HepG2 (cell line): ENCODE results near the gene WIPF3. TPM values are rescaled to one million over a fixed set of nuclear protein-coding genes. Genes with fewer than 3 reads are reported as not detected.

Experiments used
- ATAC-seq: fragments of 200-7000 bp; cut with Tn5 transposase; 3 replicates; pipeline ENCODE4 v1.9.1; 2020; ENCODE audit warnings: mild to moderate bottlenecking, moderate library complexity
- BruUV-seq: library from RNA; stranded (reverse); fragments of 400-500 nt; replicated peaks from 2 replicates; lab custom pipeline; 2021; lab: Mats Ljungman, UMichigan
- CTCF ChIA-PET: fragments of 300-600 bp; formaldehyde crosslinking; extraction: SDS; loops from one replicate; lab custom pipeline; 2021; ENCODE audit warnings: low total read pairs, inconsistent platforms, low intra/inter-chr PET ratio; lab: Yijun Ruan, JAX
- POLR2A ChIA-PET: fragments of 350-600 bp; sonication (Branson Sonifier 250); formaldehyde crosslinking; loops from one replicate; lab custom pipeline; 2020; ENCODE audit warnings: antibody characterized with exemption, inconsistent platforms; lab: Yijun Ruan, JAX
- DNase-seq: peaks from one replicate; pipeline ENCODE4 v3.0.0-alpha.2; 2015; ENCODE audit warnings: low spot score
- FAIRE-seq: peaks from 3 replicates; lab custom pipeline; 2011; peaks lifted over from hg19 to GRCh38; lab: Jason Lieb, UNC
- H2AFZ ChIP-seq: one replicate; pipeline ENCODE4 v1.6.1; 2011; ENCODE audit warnings: low read length, inconsistent platforms
- H3K27ac ChIP-seq: fragments of 300-600 bp; 3 replicates; pipeline ENCODE4 v1.8.0; 2011; ENCODE audit warnings: mixed run types, mild to moderate bottlenecking, mixed read lengths, low read length, inconsistent platforms; ENCODE audit not compliant: insufficient read depth; ENCODE audit errors: extremely low read length
- H3K27me3 ChIP-seq, 2 experiments: fragments of 200-600 bp in 1 of 2; 2 replicates in 1 of 2; 3 replicates in 1 of 2; pipeline versions ENCODE4 v1.6.0 to v1.8.0; 2011; ENCODE audit warnings: low read length in 2 of 2, mild to moderate bottlenecking in 2 of 2, moderate library complexity in 2 of 2, inconsistent platforms in 1 of 2; ENCODE audit not compliant: insufficient read depth in 2 of 2, control insufficient read depth in 1 of 2
- H3K36me3 ChIP-seq, 2 experiments: fragments of 200-600 bp in 1 of 2; replicated peaks in 1 of 2; 2 replicates in 1 of 2; 3 replicates in 1 of 2; pipeline versions ENCODE4 v1.5.1 to v1.8.0; 2011; ENCODE audit warnings: low read length in 2 of 2, inconsistent platforms in 1 of 2; ENCODE audit not compliant: insufficient read depth in 2 of 2, control insufficient read depth in 1 of 2
- H3K4me1 ChIP-seq: 2 replicates; pipeline ENCODE4 v1.5.1; 2012; ENCODE audit warnings: low read length, inconsistent platforms; ENCODE audit not compliant: insufficient read depth
- H3K4me2 ChIP-seq: 2 replicates; pipeline ENCODE4 v1.6.0; 2011; ENCODE audit warnings: low read depth, low read length, inconsistent platforms
- H3K4me3 ChIP-seq, 3 experiments: fragments of 200-600 bp in 1 of 3; sonication (generic), shearing (Covaris generic) in 1 of 3; replicated peaks in 1 of 3; 2 replicates each; pipeline ENCODE4 v1.5.1; 2011 to 2016; ENCODE audit warnings: low read length in 3 of 3, inconsistent platforms in 2 of 3, low read depth in 2 of 3, mild to moderate bottlenecking in 2 of 3, control low read depth in 1 of 3, mixed read lengths in 1 of 3; ENCODE audit not compliant: insufficient read depth in 1 of 3
- H3K79me2 ChIP-seq: one replicate; pipeline ENCODE4 v1.6.1; 2011; ENCODE audit warnings: low read length, inconsistent platforms; ENCODE audit not compliant: insufficient read depth
- H3K9ac ChIP-seq: 2 replicates; pipeline ENCODE4 v1.6.0; 2011; ENCODE audit warnings: mild to moderate bottlenecking, low read depth, low read length, inconsistent platforms; ENCODE audit not compliant: insufficient read depth
- H3K9me3 ChIP-seq: 2 replicates; pipeline ENCODE4 v1.5.1; 2012; ENCODE audit warnings: mild to moderate bottlenecking, low read length
- H4K20me1 ChIP-seq: 2 replicates; pipeline ENCODE4 v1.6.0; 2011; ENCODE audit warnings: inconsistent platforms, mild to moderate bottlenecking, low read length, moderate library complexity; ENCODE audit not compliant: insufficient read depth
- FLYWCH1 ChIP-seq: sonication (generic); formaldehyde crosslinking; IDR thresholded peaks from 2 replicates; pipeline ENCODE4 v1.8.1; 2023; ENCODE audit warnings: mild to moderate bottlenecking, missing genetic modification reagents
- MLLT10 ChIP-seq: sonication (generic); formaldehyde crosslinking; IDR thresholded peaks from 2 replicates; pipeline ENCODE4 v1.4.0; 2020; ENCODE audit warnings: missing genetic modification reagents
- PITX1 ChIP-seq: sonication (generic); formaldehyde crosslinking; IDR thresholded peaks from 2 replicates; pipeline ENCODE4 v1.5.1; 2020; ENCODE audit warnings: mild to moderate bottlenecking, missing genetic modification reagents
- RCOR2 ChIP-seq: IDR thresholded peaks from 2 replicates; pipeline ENCODE4 v1.6.1; 2016; ENCODE audit warnings: missing biosample characterization, missing genetic modification reagents
- SETDB1 ChIP-seq: sonication (generic); formaldehyde crosslinking; IDR thresholded peaks from 2 replicates; pipeline ENCODE4 v1.5.1; 2020; ENCODE audit warnings: missing genetic modification reagents, mild to moderate bottlenecking, borderline replicate concordance
- SMAD9 ChIP-seq: sonication (generic); formaldehyde crosslinking; IDR thresholded peaks from 2 replicates; pipeline ENCODE4 v1.5.1; 2020; ENCODE audit warnings: mild to moderate bottlenecking, missing genetic modification reagents
- ZNF205 ChIP-seq: IDR thresholded peaks from 2 replicates; pipeline ENCODE4 v1.6.1; 2018; ENCODE audit warnings: missing biosample characterization, missing genetic modification reagents
- ZNF256 ChIP-seq: sonication (generic); formaldehyde crosslinking; conservative IDR thresholded peaks from 2 replicates; pipeline ENCODE4 v1.4.0; 2020; ENCODE audit warnings: missing genetic modification reagents
- ZNF343 ChIP-seq: sonication (generic); formaldehyde crosslinking; IDR thresholded peaks from 2 replicates; pipeline ENCODE4 v1.4.0; 2020; ENCODE audit warnings: mild to moderate bottlenecking, missing genetic modification reagents
- ZNF652 ChIP-seq: IDR thresholded peaks from 2 replicates; pipeline ENCODE4 v1.6.1; 2016; ENCODE audit warnings: low read depth, borderline replicate concordance
- ZNF83 ChIP-seq: sonication (generic); formaldehyde crosslinking; IDR thresholded peaks from 2 replicates; pipeline ENCODE4 v1.4.0; 2020; ENCODE audit warnings: missing genetic modification reagents, mild to moderate bottlenecking, borderline replicate concordance
- WGBS: methylation state at CpG from one replicate; pipeline ENCODE4 v1.1.6; 2017; ENCODE audit warnings: low lambda C conversion rate; 5-methylcytosine and 5-hydroxymethylcytosine counted together
- in situ Hi-C: cut with HindIII; loops from 2 replicates; pipeline ENCODE4 v1.10.0; 2017; ENCODE audit warnings: low pct_unique_long_range_greater_than_20kb; ENCODE audit not compliant: extremely low pct_ligation_motif_present
- intact Hi-C: fragments of 100-400 bp; cut with micrococcal nuclease; formaldehyde crosslinking; loops from one replicate; pipeline ENCODE4 v1.10.0; 2022; ENCODE audit not compliant: unreplicated experiment
- polyA plus RNA-seq, 8 experiments: library from polyadenylated mRNA; depleted of rRNA in 3 of 8; stranded (reverse) in 7 of 8; unstranded in 1 of 8; fragments of >200 nt; fragmentation: Illumina TruSeq in 4 of 8; extraction: Trizol in 4 of 8; gene quantifications; 2 replicates each; pipeline versions ENCODE4 v1.2.1 to v1.2.3, GENCODE V29; 2011 to 2016; ENCODE audit warnings: low read depth in 4 of 8, missing spikeins in 1 of 8, mixed read lengths in 1 of 8; ENCODE audit not compliant: insufficient read depth in 1 of 8
- total RNA-seq, 5 experiments: library from RNA; depleted of rRNA; stranded (reverse); fragments of >200 nt; fragmentation: Illumina TruSeq; extraction: Trizol; gene quantifications; 2 replicates each; pipeline ENCODE4 v1.2.3, GENCODE V29; 2016; ENCODE audit warnings: low read depth in 1 of 5
- TF ChIP-seq, protein P1 (sequence below): sonication (generic); formaldehyde crosslinking; IDR thresholded peaks from 2 replicates; pipeline ENCODE4 v1.9.0; 2021; ENCODE audit warnings: missing genetic modification reagents, mild to moderate bottlenecking, borderline replicate concordance
- TF ChIP-seq, protein P2 (sequence below): sonication (generic); formaldehyde crosslinking; conservative IDR thresholded peaks from 2 replicates; pipeline ENCODE4 v1.8.0; 2022; ENCODE audit warnings: low read depth, missing genetic modification reagents
- TF ChIP-seq, protein P3 (sequence below): sonication (generic); formaldehyde crosslinking; IDR thresholded peaks from 2 replicates; pipeline ENCODE4 v1.8.1; 2022; ENCODE audit warnings: mild to moderate bottlenecking, missing genetic modification reagents
- TF ChIP-seq, protein P4 (sequence below): sonication (generic); formaldehyde crosslinking; IDR thresholded peaks from 2 replicates; pipeline ENCODE4 v1.4.0; 2020; ENCODE audit warnings: missing genetic modification reagents
- TF ChIP-seq, protein P5 (sequence below): sonication (generic); formaldehyde crosslinking; IDR thresholded peaks from 2 replicates; pipeline ENCODE4 v1.5.0; 2020; ENCODE audit warnings: missing genetic modification reagents
- TF ChIP-seq, protein P6 (sequence below): fragments of 450-650 bp; IDR thresholded peaks from 2 replicates; pipeline ENCODE4 v1.6.1; 2016

The WIPF3 gene
- total and polyA plus RNA-seq, 2 of the 13 experiments (the other 11 are each of a cell fraction or from before 2014, with no cell fraction given), result 0.03 TPM; not detected in 1

DNA sequence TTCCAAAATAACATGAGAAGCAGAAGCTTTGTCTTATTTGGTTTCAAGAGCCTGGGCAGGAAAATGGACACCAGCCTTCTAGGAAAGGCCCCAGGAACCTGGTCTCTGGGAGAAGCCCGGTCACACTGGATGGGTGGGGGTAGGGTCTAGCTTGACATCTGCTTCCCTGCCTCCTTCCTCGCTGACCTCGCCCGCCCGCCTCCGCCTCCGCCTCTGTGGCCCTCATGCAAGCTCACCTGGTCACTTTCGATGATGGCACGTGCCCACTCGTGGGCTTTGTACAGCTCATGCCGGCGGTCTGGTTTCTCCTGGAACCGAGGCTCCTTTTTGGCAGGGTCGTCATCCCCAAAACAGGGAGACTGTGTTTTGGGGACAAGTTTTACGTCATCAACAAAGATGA, 119.9 kb downstream of the WIPF3 start (continued):
- TF ChIP-seq SETDB1, result no peak
- TF ChIP-seq, protein P1, sequence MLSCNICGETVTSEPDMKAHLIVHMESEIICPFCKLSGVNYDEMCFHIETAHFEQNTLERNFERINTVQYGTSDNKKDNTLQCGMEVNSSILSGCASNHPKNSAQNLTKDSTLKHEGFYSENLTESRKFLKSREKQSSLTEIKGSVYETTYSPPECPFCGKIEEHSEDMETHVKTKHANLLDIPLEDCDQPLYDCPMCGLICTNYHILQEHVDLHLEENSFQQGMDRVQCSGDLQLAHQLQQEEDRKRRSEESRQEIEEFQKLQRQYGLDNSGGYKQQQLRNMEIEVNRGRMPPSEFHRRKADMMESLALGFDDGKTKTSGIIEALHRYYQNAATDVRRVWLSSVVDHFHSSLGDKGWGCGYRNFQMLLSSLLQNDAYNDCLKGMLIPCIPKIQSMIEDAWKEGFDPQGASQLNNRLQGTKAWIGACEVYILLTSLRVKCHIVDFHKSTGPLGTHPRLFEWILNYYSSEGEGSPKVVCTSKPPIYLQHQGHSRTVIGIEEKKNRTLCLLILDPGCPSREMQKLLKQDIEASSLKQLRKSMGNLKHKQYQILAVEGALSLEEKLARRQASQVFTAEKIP (CRISPR knock-in tag), result no peak
- TF ChIP-seq ZNF205 (CRISPR knock-in tag), result no peak
- TF ChIP-seq, protein P2, sequence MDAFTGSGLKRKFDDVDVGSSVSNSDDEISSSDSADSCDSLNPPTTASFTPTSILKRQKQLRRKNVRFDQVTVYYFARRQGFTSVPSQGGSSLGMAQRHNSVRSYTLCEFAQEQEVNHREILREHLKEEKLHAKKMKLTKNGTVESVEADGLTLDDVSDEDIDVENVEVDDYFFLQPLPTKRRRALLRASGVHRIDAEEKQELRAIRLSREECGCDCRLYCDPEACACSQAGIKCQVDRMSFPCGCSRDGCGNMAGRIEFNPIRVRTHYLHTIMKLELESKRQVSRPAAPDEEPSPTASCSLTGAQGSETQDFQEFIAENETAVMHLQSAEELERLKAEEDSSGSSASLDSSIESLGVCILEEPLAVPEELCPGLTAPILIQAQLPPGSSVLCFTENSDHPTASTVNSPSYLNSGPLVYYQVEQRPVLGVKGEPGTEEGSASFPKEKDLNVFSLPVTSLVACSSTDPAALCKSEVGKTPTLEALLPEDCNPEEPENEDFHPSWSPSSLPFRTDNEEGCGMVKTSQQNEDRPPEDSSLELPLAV (CRISPR knock-in tag), result no peak
- no peak for TF ChIP-seq RCOR2 (CRISPR knock-in tag)
- TF ChIP-seq ZNF256, result no peak
- TF ChIP-seq, protein P3, sequence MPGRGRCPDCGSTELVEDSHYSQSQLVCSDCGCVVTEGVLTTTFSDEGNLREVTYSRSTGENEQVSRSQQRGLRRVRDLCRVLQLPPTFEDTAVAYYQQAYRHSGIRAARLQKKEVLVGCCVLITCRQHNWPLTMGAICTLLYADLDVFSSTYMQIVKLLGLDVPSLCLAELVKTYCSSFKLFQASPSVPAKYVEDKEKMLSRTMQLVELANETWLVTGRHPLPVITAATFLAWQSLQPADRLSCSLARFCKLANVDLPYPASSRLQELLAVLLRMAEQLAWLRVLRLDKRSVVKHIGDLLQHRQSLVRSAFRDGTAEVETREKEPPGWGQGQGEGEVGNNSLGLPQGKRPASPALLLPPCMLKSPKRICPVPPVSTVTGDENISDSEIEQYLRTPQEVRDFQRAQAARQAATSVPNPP (CRISPR knock-in tag), result no peak
- no peak for TF ChIP-seq ZNF652 (CRISPR knock-in tag)
- TF ChIP-seq PITX1 (CRISPR knock-in tag), result no peak
- no peak for TF ChIP-seq ZNF83

DNA sequence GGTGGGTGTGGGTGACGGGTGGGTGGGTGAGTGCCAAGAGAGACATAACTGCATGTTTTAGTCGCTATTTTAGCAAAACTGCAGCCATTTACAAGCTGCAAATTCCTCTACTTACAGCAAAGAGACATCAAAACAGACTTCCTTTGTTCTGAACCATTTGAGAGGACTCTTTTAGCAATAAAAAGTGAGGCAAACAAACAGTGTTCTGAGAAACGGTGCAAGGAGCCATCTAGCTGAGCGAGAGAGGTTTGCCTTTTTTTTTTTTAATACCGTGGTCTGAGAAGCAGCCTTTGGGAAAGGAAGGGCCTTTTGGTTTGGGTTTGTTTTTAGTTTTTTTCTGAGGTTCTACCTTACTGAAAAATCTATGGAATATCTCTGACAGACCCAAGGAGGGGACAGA, 120.4 kb downstream of the WIPF3 start:
- in situ Hi-C loops, result no loop called here
- no peaks in the 10 kb centered on the region for H3K9me3 ChIP-seq
- ChIA-PET POLR2A (no interaction called here), CTCF (no interaction called here)
- H3K27me3 ChIP-seq, result no peaks in the 10 kb centered on the region
- H3K27ac ChIP-seq, result no peak overlapping the region
- 90% methylated on average over 5 of the region's 5 CpGs for WGBS
- no peak overlapping the region for H2AFZ ChIP-seq
- no peak for ATAC-seq
- H3K36me3 ChIP-seq, result peaks cover 25 to 59% of the 10 kb centered on the region in 2 experiments
- no peak for FAIRE-seq
- no peak overlapping the region for H3K4me3 ChIP-seq
- H3K4me1 ChIP-seq, result no peaks in the 10 kb centered on the region
- H4K20me1 ChIP-seq, result 0 out of 2 replicates have a peak, but pooled peaks cover 2% of the 10 kb centered on the region
- H3K9ac ChIP-seq, result no peak overlapping the region
- no TSS peak for BruUV-seq
- intact Hi-C loops, result no loop called here
- H3K79me2 ChIP-seq, result no peaks in the 10 kb centered on the region
- DNase-seq, result no peak
- H3K4me2 ChIP-seq, result no peak overlapping the region
- TF ChIP-seq FLYWCH1 (no peak), MLLT10 (CRISPR knock-in tag) (no peak), SMAD9 (CRISPR knock-in tag) (no peak), ZNF343 (CRISPR knock-in tag) (no peak)
- TF ChIP-seq, protein P4, sequence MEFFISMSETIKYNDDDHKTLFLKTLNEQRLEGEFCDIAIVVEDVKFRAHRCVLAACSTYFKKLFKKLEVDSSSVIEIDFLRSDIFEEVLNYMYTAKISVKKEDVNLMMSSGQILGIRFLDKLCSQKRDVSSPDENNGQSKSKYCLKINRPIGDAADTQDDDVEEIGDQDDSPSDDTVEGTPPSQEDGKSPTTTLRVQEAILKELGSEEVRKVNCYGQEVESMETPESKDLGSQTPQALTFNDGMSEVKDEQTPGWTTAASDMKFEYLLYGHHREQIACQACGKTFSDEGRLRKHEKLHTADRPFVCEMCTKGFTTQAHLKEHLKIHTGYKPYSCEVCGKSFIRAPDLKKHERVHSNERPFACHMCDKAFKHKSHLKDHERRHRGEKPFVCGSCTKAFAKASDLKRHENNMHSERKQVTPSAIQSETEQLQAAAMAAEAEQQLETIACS (CRISPR knock-in tag), result no peak
- TF ChIP-seq, protein P5, sequence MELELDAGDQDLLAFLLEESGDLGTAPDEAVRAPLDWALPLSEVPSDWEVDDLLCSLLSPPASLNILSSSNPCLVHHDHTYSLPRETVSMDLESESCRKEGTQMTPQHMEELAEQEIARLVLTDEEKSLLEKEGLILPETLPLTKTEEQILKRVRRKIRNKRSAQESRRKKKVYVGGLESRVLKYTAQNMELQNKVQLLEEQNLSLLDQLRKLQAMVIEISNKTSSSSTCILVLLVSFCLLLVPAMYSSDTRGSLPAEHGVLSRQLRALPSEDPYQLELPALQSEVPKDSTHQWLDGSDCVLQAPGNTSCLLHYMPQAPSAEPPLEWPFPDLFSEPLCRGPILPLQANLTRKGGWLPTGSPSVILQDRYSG (CRISPR knock-in tag), result no peak
- TF ChIP-seq, protein P6, sequence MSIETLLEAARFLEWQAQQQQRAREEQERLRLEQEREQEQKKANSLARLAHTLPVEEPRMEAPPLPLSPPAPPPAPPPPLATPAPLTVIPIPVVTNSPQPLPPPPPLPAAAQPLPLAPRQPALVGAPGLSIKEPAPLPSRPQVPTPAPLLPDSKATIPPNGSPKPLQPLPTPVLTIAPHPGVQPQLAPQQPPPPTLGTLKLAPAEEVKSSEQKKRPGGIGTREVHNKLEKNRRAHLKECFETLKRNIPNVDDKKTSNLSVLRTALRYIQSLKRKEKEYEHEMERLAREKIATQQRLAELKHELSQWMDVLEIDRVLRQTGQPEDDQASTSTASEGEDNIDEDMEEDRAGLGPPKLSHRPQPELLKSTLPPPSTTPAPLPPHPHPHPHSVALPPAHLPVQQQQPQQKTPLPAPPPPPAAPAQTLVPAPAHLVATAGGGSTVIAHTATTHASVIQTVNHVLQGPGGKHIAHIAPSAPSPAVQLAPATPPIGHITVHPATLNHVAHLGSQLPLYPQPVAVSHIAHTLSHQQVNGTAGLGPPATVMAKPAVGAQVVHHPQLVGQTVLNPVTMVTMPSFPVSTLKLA, result no peak
